Transverse colon (tissue), 4 donors: ENCODE results near the gene EME2. TPM values are rescaled to one million over a fixed set of nuclear protein-coding genes. Genes with fewer than 3 reads are reported as not detected.

Experiments
- DNase-seq: peaks from one replicate; pipeline ENCODE4 v3.0.0-alpha.2; 2019
- H3K27ac ChIP-seq, 4 donors: fragments of 200-600 bp; sonication (generic); 2 replicates each; pipeline ENCODE4 v1.5.1; 2016 to 2018; ENCODE audit warnings: inconsistent platforms in 4 of 4
- H3K27me3 ChIP-seq: fragments of 200-600 bp; sonication (generic); 2 replicates; pipeline ENCODE4 v1.5.1; 2017; ENCODE audit warnings: inconsistent platforms
- H3K36me3 ChIP-seq, 4 donors: fragments of 200-600 bp; sonication (generic); 2 replicates each; pipeline ENCODE4 v1.5.1; 2017 to 2019; ENCODE audit warnings: inconsistent platforms in 4 of 4
- H3K4me1 ChIP-seq, 4 donors: fragments of 200-600 bp; sonication (generic); 2 replicates each; pipeline ENCODE4 v1.5.1; 2017 to 2020; ENCODE audit warnings: inconsistent platforms in 4 of 4
- H3K4me3 ChIP-seq, 4 donors: fragments of 200-600 bp; sonication (generic); 1 replicate in 1 of 4; 2 replicates in 3 of 4; pipeline versions ENCODE4 v1.5.1 to v1.6.1; 2017 to 2019; ENCODE audit warnings: inconsistent platforms in 4 of 4
- H3K9me3 ChIP-seq, 2 donors: fragments of 200-600 bp; sonication (generic); 2 replicates each; pipeline ENCODE4 v1.5.1; 2017 to 2019; ENCODE audit warnings: inconsistent platforms in 2 of 2
- EP300 ChIP-seq: sonication (generic); formaldehyde crosslinking; IDR thresholded peaks from one replicate; pipeline ENCODE4 v1.6.1; 2017; ENCODE audit warnings: antibody characterized with exemption, low read depth
- POLR2A ChIP-seq: fragments of 450-650 bp; IDR thresholded peaks from one replicate; pipeline ENCODE4 v1.6.1; 2016; ENCODE audit warnings: antibody characterized with exemption, mild to moderate bottlenecking, moderate library complexity
- POLR2AphosphoS5 ChIP-seq, 3 donors: sonication (generic); formaldehyde crosslinking; IDR thresholded peaks; one replicate each; pipeline ENCODE4 v1.6.1; 2016; ENCODE audit warnings: antibody characterized with exemption in 3 of 3
- WGBS, 2 donors: methylation state at CpG; one replicate each; pipeline ENCODE4 v1.1.5; 2018; ENCODE audit warnings: low coverage in 1 of 2; 5-methylcytosine and 5-hydroxymethylcytosine counted together
- in situ Hi-C, 4 donors: fragments of 200-750 bp; cut with MboI; loops; one replicate each; pipeline versions ENCODE4 v1.15.0 to v1.15.1; 2017; ENCODE audit warnings: low sequenced_read_pairs in 3 of 4, low pct_ligation_motif_present in 1 of 4, low pct_unique_long_range_greater_than_20kb in 1 of 4
- intact Hi-C: fragments of 100-400 bp; cut with DNase I; formaldehyde crosslinking; loops from one replicate; pipeline ENCODE4 v1.15.1; 2023; ENCODE audit warnings: low total_unique reads
- total RNA-seq, 4 donors: library from RNA; depleted of rRNA; stranded (reverse); fragments of >200 nt; gene quantifications; one replicate each; pipeline ENCODE4 v1.1.0, GENCODE V29; 2016
- TF ChIP-seq, protein P1 (sequence below), 5 experiments: fragments of 200-600 bp in 3 of 5; fragments of 450-650 bp in 2 of 5; sonication (generic) in 3 of 5; IDR thresholded peaks; 1 replicate in 2 of 5; 2 replicates in 3 of 5; pipeline ENCODE4 v1.5.1; 2016 to 2017; ENCODE audit warnings: antibody characterized with exemption in 5 of 5, inconsistent platforms in 3 of 5, mild to moderate bottlenecking in 2 of 5, moderate library complexity in 1 of 5

The EME2 gene
- total RNA-seq, 4 donors from 2014 or later: 23.6 to 173 (median 45.4) TPM

DNA sequence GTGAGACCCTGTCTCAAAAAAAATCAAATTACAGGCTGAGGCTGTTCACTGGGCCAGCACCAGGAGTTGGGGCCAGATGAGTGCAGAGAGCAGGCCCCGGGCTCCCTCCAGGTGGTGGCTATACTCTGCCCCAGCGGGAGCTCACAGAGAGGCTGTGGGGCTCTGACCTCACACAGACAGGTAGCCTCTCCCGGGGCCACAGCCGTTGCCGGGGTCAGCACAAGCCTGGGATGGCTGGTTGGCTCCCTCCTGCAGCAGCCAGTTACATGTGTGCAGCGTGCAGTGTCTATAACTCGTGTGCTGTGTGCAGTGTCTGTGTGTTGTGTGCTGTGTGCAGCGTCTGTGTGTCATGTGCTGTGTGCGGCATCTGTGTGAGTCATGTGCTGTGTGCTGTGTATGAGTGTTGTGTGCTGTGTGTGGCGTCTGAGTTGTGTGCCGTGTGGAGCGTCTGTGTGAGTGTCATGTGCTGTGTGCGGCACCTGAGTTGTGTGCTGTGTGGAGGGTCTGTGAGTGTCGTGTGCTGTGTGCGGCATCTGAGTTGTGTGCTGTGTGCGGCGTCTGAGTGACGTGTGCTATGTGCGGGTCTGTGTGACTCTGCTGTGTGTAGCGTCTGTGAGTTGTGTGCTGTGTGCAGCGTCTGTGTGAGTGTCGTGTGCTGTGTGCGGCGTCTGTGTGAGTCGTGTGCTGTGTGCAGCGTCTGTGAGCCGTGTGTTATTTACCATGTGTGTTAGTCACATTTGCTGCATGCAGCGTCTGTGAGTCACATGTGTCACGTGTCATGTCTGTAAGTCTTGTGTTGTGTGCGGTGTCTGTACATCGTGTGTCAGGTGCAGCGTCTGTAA is 45.7 kb upstream of the EME2 start:
- H3K27ac ChIP-seq: no peak overlapping the region
- intact Hi-C loops (no loop called here), in situ Hi-C loops (no loop called here)
- H3K36me3 ChIP-seq: peaks cover 0 to 17% (median 3%) of the 10 kb centered on the region in 4 donors
- H3K9me3 ChIP-seq: no peaks in the 10 kb centered on the region
- H3K27me3 ChIP-seq: no peaks in the 10 kb centered on the region
- TF ChIP-seq, protein P1, sequence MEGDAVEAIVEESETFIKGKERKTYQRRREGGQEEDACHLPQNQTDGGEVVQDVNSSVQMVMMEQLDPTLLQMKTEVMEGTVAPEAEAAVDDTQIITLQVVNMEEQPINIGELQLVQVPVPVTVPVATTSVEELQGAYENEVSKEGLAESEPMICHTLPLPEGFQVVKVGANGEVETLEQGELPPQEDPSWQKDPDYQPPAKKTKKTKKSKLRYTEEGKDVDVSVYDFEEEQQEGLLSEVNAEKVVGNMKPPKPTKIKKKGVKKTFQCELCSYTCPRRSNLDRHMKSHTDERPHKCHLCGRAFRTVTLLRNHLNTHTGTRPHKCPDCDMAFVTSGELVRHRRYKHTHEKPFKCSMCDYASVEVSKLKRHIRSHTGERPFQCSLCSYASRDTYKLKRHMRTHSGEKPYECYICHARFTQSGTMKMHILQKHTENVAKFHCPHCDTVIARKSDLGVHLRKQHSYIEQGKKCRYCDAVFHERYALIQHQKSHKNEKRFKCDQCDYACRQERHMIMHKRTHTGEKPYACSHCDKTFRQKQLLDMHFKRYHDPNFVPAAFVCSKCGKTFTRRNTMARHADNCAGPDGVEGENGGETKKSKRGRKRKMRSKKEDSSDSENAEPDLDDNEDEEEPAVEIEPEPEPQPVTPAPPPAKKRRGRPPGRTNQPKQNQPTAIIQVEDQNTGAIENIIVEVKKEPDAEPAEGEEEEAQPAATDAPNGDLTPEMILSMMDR (IDR thresholded peaks at IDR 0.05): no peak
- TF ChIP-seq EP300 (no peak), POLR2A (no peak)
- H3K4me3 ChIP-seq: no peak overlapping the region
- H3K4me1 ChIP-seq: peaks cover 10 to 20% (median 16%) of the 10 kb centered on the region in 4 donors
- 94 to 96% methylated on average over 14 to 28 of the region's 32 CpGs for WGBS, 2 donors
- DNase-seq: no peak

DNA sequence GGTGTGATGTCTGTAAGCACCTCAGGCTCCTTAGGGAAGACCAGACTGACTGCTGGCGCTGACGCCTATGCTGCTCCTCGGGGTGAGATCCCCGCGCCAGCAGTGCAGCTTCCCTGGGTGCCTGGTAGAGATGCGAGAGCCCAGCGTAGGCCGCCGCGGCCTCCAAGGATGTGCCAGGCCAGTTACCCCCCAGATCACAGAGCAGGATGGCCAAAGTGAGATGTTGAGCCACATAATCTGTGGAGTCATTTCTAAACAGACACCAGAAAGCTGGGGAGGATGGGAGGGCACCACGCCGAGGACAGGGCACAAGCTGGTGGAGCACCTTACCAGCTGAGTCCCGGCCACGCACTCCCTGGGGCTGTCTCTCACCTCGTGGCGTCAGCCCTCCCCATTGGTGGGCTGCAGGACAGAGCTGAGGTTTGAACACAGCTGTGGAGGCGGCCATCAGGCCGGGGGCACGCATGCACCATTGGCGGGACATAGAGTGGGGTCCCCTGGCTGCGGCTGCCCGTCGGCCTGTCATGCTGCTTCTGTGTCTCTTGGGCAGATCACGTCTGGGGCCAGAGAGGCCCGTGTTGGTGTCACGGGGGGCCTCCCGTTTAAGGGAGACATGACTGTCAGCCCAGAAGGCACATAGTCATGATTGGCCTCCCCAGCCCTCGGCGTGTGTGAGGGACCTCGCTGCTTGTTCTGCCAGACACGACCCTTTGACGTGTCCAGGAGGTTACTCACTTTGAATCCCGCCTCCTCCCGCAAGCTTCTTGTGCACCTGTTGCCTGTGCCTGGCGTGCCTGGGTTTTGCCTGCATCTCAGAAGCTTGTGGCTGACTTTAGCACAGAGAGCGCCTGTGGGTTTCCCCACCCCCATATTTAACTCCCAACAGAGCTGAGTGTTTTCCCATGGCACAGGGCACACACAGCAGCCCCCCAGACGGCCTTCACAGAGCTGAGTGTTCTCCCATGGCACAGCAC is 44.7 kb upstream of the EME2 start:
- WGBS, 2 donors: 92% methylated on average over 37 of the region's 37 CpGs; no CpG with 5 or more reads in 1 of the 2 donors
- Histone ChIP-seq H3K9me3 (no peaks in the 10 kb centered on the region), H3K27ac (no peak overlapping the region), H3K4me3 (no peak overlapping the region), H3K27me3 (no peaks in the 10 kb centered on the region), H3K4me1 (peaks cover 3 to 9% (median 6%) of the 10 kb centered on the region in 4 donors), H3K36me3 (peaks cover 0 to 17% (median 3%) of the 10 kb centered on the region in 4 donors)
- in situ Hi-C loops: no loop called here
- intact Hi-C loops: no loop called here
- TF ChIP-seq EP300 (no peak), POLR2A (no peak), POLR2AphosphoS5 (IDR thresholded peaks at IDR 0.05) (no peak)
- TF ChIP-seq, protein P1 (IDR thresholded peaks at IDR 0.05): no peak
- DNase-seq: no peak

DNA sequence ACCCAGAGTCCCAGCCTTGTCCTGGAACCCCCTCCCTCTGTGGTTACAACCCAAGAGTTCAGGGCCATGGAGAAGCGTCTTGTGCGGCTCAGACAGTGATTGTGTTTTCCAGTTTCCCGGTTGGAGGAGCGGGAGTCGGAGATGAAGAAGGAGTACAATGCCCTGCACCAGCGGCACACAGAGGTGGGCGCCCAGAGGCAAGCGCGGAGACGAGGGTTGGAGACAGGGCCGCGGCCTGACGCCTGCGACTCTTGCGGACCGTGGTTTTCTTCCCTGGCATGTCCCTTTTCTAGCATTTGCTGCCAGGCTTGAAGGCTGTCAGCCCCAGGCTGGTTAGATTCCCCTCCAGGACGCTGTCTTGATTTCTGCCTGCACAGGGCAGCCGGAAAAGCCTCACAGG is 43.6 kb upstream of the EME2 start:
- H3K27ac ChIP-seq: no peak overlapping the region
- H3K9me3 ChIP-seq: no peaks in the 10 kb centered on the region
- 94 to 95% methylated on average over 8 to 18 of the region's 18 CpGs for WGBS, 2 donors
- no peaks in the 10 kb centered on the region for H3K27me3 ChIP-seq
- intact Hi-C loops: no loop called here
- no peak overlapping the region for H3K4me3 ChIP-seq
- peaks cover 0 to 17% (median 3%) of the 10 kb centered on the region in 4 donors for H3K36me3 ChIP-seq
- in situ Hi-C loops: no loop called here
- no peak for DNase-seq
- no peaks in the 10 kb centered on the region for H3K4me1 ChIP-seq
- TF ChIP-seq POLR2A: no peak
- no peak for TF ChIP-seq POLR2AphosphoS5 (IDR thresholded peaks at IDR 0.05)
- no peak for TF ChIP-seq EP300
- TF ChIP-seq, protein P1 (IDR thresholded peaks at IDR 0.05): no peak

DNA sequence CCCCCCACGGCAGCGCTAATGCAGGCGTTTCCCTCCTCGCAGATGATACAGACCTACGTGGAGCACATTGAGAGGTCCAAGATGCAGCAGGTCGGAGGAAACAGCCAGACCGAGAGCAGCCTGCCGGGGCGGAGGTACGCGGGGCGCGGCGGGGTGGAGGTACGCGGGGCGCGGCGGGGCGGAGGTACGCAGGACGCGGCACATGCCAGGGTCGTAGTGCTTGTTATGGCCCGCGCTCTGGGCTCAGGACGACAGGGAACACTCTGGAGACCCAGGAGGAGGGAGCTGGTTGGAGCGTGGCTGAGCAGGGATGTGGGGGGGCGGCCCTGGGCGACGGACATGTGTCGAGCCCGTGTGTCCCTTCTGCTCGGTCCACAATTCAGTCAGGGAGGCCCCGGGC is 43.2 kb upstream of the EME2 start:
- no peak for DNase-seq
- intact Hi-C loops: no loop called here
- TF ChIP-seq, protein P1 (IDR thresholded peaks at IDR 0.05): no peak
- TF ChIP-seq POLR2AphosphoS5 (IDR thresholded peaks at IDR 0.05): no peak
- TF ChIP-seq POLR2A: no peak
- TF ChIP-seq EP300: no peak
- Histone ChIP-seq H3K9me3 (no peaks in the 10 kb centered on the region), H3K4me1 (no peaks in the 10 kb centered on the region), H3K27me3 (no peaks in the 10 kb centered on the region), H3K36me3 (peaks cover 0 to 16% (median 3%) of the 10 kb centered on the region in 4 donors), H3K4me3 (no peak overlapping the region), H3K27ac (no peak overlapping the region)
- 94% methylated on average over 35 of the region's 35 CpGs; no CpG with 5 or more reads in 1 of the 2 donors for WGBS, 2 donors
- in situ Hi-C loops: no loop called here
